ENCODE results near the gene VLDLR.

- TF ChIP-seq CTCF (IDR thresholded peaks at IDR 0.05) = no peak
- TF ChIP-seq POLR2A (IDR thresholded peaks at IDR 0.05) = no peak
Observed at GRCh38 chr9:2630158-2630557, 8.6 kb downstream of the VLDLR start.
